Dedifferentiated amniotic fluid mesenchymal stem cell (primary cell): ENCODE results near the gene WDR12.
A peak's percentile ranks its signal among the peaks of the same experiment; 100 is the strongest.
"Not testable (repeated sequence)": the region's sequence is repeated elsewhere in the genome, so short reads cannot be mapped to it uniquely, and the experiment has no call there.

ENCODE experiments used
- DNase-seq: peaks from one replicate; pipeline ENCODE4 v3.0.0-alpha.2; 2016; ENCODE audit errors: extremely low spot score

WDR12 gene

GRCh38 chr2:202911512-202912341, at the start of gene WDR12, which contains the start of gene CARF:
Gene WDR12 (minus strand): TSS chr2:202911673. CDS start chr2:202911476, 197 bp downstream.
Gene CARF (plus strand): TSS chr2:202912275. CDS start chr2:202941903, 29,628 bp downstream.
- peak; percentile 93 for DNase-seq

- DNase-seq: no peak
Observed at GRCh38 chr2:202960524-202960923, 49.1 kb upstream of the WDR12 start.

DNA sequence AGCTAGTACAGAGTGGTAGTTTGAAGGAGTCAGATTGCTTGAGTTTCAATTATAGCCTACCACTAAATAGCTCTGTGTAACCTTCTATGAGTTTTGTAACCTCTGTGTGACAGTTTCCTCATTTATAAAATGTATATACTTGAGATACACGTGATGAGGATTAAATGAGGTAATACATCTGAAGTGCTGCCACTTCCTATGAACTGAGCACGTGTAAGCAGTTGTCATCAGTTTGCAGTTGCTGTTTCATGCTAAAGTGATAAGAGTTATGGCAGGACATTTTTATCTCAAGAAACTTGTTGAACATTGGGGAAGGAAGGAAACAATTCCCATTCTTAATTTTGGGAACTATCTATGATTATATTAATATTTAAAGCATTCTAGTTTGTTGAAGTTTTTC, 39.1 kb upstream of the WDR12 start:
- no peak for DNase-seq

DNA sequence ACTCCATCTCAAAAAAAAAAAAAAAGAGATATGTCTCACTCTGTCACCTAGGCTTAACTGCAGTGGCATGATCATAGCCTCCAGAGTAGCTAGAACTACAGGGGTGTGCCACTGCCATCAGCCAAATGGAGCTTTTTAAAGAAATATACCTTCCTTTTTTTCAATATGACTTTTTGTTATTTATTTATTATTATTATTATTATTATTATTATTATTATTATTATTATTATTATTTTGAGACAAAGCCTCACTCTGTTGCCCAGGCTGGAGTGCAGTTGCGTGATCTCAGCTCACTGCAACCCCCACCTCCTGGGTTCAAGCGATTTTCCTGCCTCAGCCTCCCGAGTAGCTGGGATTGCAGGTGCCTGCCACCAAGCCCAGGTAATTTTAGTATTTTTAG, 37.9 kb upstream of the WDR12 start:
- not testable (repeated sequence) for DNase-seq

- DNase-seq: no peak
Observed at GRCh38 chr2:202945497-202945896, 34.0 kb upstream of the WDR12 start.

GRCh38 chr2:202944816-202945215, 33.3 kb upstream of the WDR12 start:
- no peak for DNase-seq

- no peak for DNase-seq
Observed at GRCh38 chr2:202944408-202944807, 32.9 kb upstream of the WDR12 start.

GRCh38 chr2:202941771-202942170, 30.3 kb upstream of the WDR12 start:
- DNase-seq: no peak

GRCh38 chr2:202938960-202939359, 27.5 kb upstream of the WDR12 start:
- DNase-seq: no peak

DNA sequence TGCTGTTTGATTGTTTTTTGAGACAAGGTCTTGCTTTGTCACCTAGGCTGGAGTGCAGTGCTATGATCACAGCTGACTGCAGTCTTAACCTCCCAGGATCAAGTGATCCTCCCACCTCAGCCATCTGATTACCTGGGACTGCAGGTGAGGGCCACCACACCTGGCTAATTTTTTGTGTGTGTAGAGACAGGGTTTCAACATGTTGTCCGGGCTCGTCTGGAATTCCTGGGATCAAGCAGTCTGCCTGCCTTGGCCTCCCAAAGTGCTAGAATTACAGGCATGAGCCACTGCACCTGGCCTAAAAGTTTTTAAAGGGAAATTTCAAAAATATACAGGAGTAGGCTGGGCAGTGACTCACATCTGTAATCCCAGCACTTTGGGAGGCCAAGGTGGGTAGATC, 23.0 kb upstream of the WDR12 start:
- DNase-seq: no peak

GRCh38 chr2:202933958-202934357, 22.5 kb upstream of the WDR12 start:
- DNase-seq: no peak

DNA sequence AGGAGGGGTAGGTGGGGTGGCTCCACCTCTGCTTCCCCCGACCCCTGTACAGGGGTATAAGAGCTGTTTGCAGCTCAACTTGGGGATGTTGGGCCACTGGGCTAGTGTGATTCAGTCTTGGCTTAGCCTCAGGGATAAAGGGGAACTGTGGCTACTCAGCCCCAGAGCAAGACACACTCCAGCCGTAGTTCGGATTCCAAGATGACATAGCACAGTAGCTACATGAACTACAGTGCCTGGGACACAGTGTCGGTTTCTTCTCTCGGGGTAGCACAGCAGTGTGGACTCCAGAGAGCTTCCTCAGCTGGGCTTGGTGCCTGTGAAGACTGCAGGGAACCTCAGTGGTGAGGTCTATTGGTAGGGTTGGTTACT, 21.7 kb upstream of the WDR12 start:
- no peak for DNase-seq

GRCh38 chr2:202932425-202933138, 21.1 kb upstream of the WDR12 start:
- peak; percentile 25 for DNase-seq

- no peak for DNase-seq
Observed at GRCh38 chr2:202918860-202919259, 7.4 kb upstream of the WDR12 start.

GRCh38 chr2:202912342-202913201, 1.1 kb upstream of the WDR12 start:
- not testable (repeated sequence) for DNase-seq

DNA sequence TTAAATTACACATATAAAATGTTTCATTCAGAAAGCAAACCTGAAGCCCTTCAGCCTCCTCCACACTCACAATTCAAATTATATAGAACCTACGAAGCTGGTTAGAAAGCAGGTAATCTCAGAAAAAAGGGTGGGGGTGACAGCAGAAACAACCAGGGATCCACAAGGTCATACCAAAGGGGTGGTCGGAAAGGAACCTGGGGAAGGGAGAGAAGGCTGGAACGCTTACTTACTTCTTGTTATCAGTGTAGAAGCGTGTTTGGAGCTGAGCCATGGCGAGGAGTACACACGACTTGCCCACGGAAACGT, 316 bp downstream of the WDR12 start:
- DNase-seq: peak; percentile 18

GRCh38 chr2:202910698-202911097, 775 bp downstream of the WDR12 start:
- DNase-seq: no peak

GRCh38 chr2:202910250-202910649, 1.2 kb downstream of the WDR12 start:
- not testable (repeated sequence) for DNase-seq

DNA sequence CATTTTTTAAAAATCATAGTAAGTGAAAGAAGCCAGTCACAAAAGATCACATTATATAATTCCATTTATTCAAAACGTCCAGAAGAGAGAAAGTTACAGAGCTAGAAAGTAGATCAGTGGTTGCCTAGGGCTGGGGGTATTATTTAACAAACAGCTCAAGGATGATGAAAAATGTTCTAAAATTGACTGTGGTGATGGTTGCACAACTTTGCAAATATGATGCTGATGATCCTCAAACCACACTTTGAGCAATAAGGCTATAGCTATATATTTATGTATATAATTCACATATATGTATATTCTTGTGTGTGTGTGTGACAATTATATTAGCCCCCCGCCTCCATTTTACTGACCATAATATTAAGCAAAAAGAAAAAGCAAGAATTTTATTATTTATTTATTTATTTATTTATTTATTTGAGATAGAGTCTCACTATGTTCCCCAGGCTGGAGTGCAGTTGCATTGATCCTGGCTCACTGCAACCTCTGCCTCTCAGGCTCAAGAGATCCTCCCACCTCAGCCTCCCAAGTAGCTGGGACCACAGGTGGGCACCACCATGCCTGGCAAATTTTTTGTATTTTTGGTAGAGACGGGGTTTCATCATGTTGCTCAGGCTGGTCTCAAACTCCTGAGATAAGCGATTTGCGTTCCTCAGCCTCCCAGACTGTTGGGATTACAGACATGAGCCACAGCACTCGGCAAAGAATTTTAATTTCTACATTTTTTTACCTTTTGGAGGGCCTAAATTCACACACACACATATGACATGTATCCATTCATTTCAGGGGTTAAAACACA, 1.9 kb downstream of the WDR12 start:
- no peak for DNase-seq

- no peak for DNase-seq
Observed at GRCh38 chr2:202908186-202908585, 3.3 kb downstream of the WDR12 start.

- not testable (repeated sequence) for DNase-seq
Observed at GRCh38 chr2:202905507-202905906, 6.0 kb downstream of the WDR12 start.
